Ishikawa (cell line): Measurements from ENCODE around the gene HBS1L.

ENCODE experiments used
- CEBPB ChIP-seq: IDR thresholded peaks from 2 replicates; pipeline ENCODE4 v1.6.1; 2012
- CREB1 ChIP-seq: IDR thresholded peaks from 2 replicates; pipeline ENCODE4 v1.6.1; 2012; ENCODE audit warnings: low read depth
- EGR1 ChIP-seq: IDR thresholded peaks from 2 replicates; pipeline ENCODE4 v1.6.1; 2012
- EP300 ChIP-seq: IDR thresholded peaks from 2 replicates; pipeline ENCODE4 v1.6.1; 2012; ENCODE audit warnings: borderline replicate concordance
- FOXM1 ChIP-seq: IDR thresholded peaks from 2 replicates; pipeline ENCODE4 v1.6.1; 2012; ENCODE audit warnings: low read depth, borderline replicate concordance
- NFIC ChIP-seq: IDR thresholded peaks from 2 replicates; pipeline ENCODE4 v1.6.1; 2012
- RAD21 ChIP-seq: IDR thresholded peaks from 2 replicates; pipeline ENCODE4 v1.6.1; 2012; ENCODE audit warnings: low read depth
- TAF1 ChIP-seq: IDR thresholded peaks from 2 replicates; pipeline ENCODE4 v1.6.1; 2012; ENCODE audit warnings: low read depth, mild to moderate bottlenecking
- TCF12 ChIP-seq: IDR thresholded peaks from 2 replicates; pipeline ENCODE4 v1.6.1; 2012; ENCODE audit warnings: low read depth
- TEAD4 ChIP-seq: IDR thresholded peaks from 2 replicates; pipeline ENCODE4 v1.6.1; 2012
- YY1 ChIP-seq: IDR thresholded peaks from 2 replicates; pipeline ENCODE4 v1.6.1; 2012; ENCODE audit warnings: low read depth
- ZBTB7A ChIP-seq: IDR thresholded peaks from 2 replicates; pipeline ENCODE4 v1.6.1; 2012; ENCODE audit warnings: low read depth
- TF ChIP-seq, protein P1 (sequence below): IDR thresholded peaks from 2 replicates; pipeline ENCODE4 v1.6.1; 2012
- TF ChIP-seq, protein P2 (sequence below): IDR thresholded peaks from 2 replicates; pipeline ENCODE4 v1.6.1; 2012
- TF ChIP-seq, protein P3 (sequence below): IDR thresholded peaks from 2 replicates; pipeline ENCODE4 v1.6.1; 2012; ENCODE audit warnings: low read depth, mild to moderate bottlenecking

Gene HBS1L

DNA sequence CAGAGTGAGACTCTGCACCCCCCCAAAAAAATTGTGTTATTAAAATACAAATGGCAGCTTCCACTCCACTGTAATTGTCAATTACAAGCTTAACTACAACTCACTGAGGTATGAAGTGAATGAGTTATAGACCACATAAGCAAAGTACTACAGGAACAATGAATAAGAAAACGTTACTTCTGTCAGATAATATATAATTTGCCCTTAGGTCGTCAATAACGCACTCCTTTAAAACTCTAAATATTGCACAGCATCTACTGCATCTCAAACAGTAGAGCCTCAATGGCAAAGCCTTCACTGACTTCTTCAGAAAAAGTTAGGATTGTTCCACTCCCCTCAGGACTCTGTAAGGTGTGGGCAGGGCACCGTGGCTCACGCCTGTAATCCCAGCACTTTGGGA, 2.0 kb upstream of the HBS1L start:
- TF ChIP-seq TAF1: no peak
- TF ChIP-seq, protein P1, sequence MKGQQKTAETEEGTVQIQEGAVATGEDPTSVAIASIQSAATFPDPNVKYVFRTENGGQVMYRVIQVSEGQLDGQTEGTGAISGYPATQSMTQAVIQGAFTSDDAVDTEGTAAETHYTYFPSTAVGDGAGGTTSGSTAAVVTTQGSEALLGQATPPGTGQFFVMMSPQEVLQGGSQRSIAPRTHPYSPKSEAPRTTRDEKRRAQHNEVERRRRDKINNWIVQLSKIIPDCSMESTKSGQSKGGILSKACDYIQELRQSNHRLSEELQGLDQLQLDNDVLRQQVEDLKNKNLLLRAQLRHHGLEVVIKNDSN: no peak
- no peak for TF ChIP-seq EGR1
- TF ChIP-seq EP300: no peak
- TF ChIP-seq, protein P2, sequence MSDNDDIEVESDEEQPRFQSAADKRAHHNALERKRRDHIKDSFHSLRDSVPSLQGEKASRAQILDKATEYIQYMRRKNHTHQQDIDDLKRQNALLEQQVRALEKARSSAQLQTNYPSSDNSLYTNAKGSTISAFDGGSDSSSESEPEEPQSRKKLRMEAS: no peak
- no peak for TF ChIP-seq CEBPB
- TF ChIP-seq RAD21: no peak
- no peak for TF ChIP-seq YY1

DNA sequence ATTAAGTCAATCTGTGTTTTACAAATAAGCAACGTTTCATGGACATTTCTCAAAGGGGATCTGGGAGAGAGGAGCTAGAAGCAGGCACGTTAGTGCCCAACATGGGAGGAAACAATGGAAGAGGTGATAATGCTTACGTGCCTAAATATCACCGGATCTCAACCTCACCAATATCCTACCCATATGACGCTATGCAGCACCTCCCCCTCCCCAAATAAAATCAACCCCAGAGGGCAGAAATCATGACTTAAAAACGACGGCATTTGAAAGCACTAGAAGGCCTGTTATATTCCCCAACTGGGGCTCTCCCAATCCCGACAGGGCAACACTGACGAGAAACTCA, 425 bp downstream of the HBS1L start:
- TF ChIP-seq TCF12 (no peak), TEAD4 (no peak), YY1 (no peak), FOXM1 (no peak), CREB1 (no peak), EGR1 (no peak), TAF1 (no peak), NFIC (no peak), CEBPB (no peak), EP300 (no peak), ZBTB7A (no peak), RAD21 (no peak)
- TF ChIP-seq, protein P3, sequence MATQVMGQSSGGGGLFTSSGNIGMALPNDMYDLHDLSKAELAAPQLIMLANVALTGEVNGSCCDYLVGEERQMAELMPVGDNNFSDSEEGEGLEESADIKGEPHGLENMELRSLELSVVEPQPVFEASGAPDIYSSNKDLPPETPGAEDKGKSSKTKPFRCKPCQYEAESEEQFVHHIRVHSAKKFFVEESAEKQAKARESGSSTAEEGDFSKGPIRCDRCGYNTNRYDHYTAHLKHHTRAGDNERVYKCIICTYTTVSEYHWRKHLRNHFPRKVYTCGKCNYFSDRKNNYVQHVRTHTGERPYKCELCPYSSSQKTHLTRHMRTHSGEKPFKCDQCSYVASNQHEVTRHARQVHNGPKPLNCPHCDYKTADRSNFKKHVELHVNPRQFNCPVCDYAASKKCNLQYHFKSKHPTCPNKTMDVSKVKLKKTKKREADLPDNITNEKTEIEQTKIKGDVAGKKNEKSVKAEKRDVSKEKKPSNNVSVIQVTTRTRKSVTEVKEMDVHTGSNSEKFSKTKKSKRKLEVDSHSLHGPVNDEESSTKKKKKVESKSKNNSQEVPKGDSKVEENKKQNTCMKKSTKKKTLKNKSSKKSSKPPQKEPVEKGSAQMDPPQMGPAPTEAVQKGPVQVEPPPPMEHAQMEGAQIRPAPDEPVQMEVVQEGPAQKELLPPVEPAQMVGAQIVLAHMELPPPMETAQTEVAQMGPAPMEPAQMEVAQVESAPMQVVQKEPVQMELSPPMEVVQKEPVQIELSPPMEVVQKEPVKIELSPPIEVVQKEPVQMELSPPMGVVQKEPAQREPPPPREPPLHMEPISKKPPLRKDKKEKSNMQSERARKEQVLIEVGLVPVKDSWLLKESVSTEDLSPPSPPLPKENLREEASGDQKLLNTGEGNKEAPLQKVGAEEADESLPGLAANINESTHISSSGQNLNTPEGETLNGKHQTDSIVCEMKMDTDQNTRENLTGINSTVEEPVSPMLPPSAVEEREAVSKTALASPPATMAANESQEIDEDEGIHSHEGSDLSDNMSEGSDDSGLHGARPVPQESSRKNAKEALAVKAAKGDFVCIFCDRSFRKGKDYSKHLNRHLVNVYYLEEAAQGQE: no peak
- TF ChIP-seq, protein P2: no peak
- TF ChIP-seq, protein P1: no peak

DNA sequence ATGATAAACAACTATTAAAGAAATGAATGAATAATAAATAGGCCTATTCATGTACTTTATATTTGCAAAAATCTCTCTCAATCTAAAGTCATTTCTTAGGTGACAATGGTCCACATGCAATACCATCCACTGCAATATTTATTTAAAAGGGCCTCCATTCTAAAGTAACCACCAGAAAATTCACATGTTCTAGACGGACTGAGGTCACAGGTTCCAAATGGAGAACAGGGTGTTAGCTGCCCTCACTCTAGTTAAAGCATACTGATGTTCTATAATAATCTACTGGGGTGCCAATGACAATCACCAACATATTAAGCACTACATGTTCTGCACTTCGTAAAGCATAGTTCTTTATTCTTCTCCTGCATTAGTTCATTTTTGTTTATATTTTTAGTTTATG, 1.2 kb downstream of the HBS1L start:
- TF ChIP-seq EP300: no peak
- no peak for TF ChIP-seq EGR1
- TF ChIP-seq NFIC: no peak
- no peak for TF ChIP-seq ZBTB7A
- TF ChIP-seq YY1: no peak
- no peak for TF ChIP-seq TCF12
- TF ChIP-seq, protein P1: no peak
- no peak for TF ChIP-seq TEAD4
- no peak for TF ChIP-seq FOXM1
- TF ChIP-seq, protein P3: no peak
- TF ChIP-seq TAF1: no peak
- TF ChIP-seq, protein P2: no peak
- no peak for TF ChIP-seq RAD21
- no peak for TF ChIP-seq CEBPB
- TF ChIP-seq CREB1: no peak

DNA sequence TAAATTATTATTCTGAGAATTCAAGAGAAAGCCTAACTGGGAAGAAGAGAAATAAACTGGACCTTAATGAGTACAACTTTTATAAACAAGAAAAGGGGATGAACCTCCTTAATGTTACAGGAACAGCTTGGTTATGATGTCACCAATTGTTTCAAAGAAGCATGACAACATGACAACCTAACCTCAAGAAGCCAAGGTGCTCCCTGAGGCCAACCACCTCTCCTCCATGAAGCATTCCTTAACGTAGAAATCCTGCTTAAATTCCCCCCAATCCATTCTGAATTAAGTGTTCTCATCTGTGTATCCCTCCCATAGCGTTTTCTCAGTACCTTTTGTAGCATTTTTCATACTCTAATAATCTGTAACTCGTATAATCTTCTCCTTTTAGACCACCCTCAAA, 1.7 kb downstream of the HBS1L start:
- TF ChIP-seq EP300 (no peak), FOXM1 (no peak), YY1 (no peak), RAD21 (no peak), TAF1 (no peak), EGR1 (no peak), NFIC (no peak), ZBTB7A (no peak), CEBPB (no peak), CREB1 (no peak), TCF12 (no peak), TEAD4 (no peak)
- TF ChIP-seq, protein P1: no peak
- TF ChIP-seq, protein P3: no peak
- TF ChIP-seq, protein P2: no peak
